ENCODE data around the gene ICE2.

DNA sequence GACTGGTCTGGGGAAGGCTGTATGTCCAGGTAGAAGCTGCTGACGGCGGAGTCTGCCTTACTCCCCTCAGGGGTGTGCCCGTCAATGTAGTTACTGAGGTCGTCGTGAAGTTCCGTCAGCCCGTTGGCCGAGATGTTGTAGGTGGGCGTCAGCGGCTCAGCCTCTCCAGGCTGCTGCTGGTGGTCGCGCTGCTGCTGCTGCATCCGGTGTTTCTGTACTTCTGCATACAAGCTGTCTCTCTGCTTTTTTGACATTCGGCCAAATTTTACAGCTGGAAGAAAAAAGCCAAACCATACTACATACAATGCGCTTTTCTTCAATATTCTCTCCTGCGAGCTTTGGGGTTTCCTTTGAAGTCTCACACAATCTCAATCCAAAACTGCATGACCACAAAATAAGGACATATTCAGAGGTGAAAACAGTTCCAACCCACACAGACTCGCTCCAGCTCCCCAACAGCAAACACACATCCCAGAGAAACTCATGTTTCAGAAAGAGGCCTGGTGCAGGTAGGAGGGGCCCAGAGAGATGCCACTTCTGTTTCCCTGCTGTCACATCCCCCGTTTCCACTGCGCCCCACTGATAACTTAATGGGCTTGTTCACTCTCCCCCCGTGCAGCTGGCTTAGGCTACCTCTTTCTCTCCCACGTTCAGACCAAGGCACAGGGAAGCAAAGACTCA, 32.5 kb upstream of the ICE2 start:
- TF ChIP-seq, protein P1, sequence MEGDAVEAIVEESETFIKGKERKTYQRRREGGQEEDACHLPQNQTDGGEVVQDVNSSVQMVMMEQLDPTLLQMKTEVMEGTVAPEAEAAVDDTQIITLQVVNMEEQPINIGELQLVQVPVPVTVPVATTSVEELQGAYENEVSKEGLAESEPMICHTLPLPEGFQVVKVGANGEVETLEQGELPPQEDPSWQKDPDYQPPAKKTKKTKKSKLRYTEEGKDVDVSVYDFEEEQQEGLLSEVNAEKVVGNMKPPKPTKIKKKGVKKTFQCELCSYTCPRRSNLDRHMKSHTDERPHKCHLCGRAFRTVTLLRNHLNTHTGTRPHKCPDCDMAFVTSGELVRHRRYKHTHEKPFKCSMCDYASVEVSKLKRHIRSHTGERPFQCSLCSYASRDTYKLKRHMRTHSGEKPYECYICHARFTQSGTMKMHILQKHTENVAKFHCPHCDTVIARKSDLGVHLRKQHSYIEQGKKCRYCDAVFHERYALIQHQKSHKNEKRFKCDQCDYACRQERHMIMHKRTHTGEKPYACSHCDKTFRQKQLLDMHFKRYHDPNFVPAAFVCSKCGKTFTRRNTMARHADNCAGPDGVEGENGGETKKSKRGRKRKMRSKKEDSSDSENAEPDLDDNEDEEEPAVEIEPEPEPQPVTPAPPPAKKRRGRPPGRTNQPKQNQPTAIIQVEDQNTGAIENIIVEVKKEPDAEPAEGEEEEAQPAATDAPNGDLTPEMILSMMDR (IDR thresholded peaks at IDR 0.05): no peak
- no peak for TF ChIP-seq POLR2A (IDR thresholded peaks at IDR 0.05)

Data from uterus (tissue), 2 donors.